ENCODE data around the gene SNW1. TPM values are rescaled to one million over a fixed set of nuclear protein-coding genes. Genes with fewer than 3 reads are reported as not detected.

SNW1 gene
- total RNA-seq, 1 donor from 2014 or later = 78.5 TPM

GRCh38 chr14:77708749-77709148 lies 52.2 kb downstream of the SNW1 start:
- no peak for DNase-seq (ENCODE audit: low spot score, unreplicated experiment)
- Mint-ChIP-seq H3K4me1 (ENCODE audit: low read depth) (peaks cover 25% of the 10 kb centered on the region), H3K9me3 (ENCODE audit: low read depth) (no peaks in the 10 kb centered on the region), H3K4me3 (ENCODE audit: low read depth) (peak overlapping the region; percentile 88), H3K36me3 (ENCODE audit: insufficient read depth) (peaks cover 6% of the 10 kb centered on the region), H3K27ac (peak overlapping the region; percentile 94), H3K27me3 (no peaks in the 10 kb centered on the region)
- no peak for TF ChIP-seq CTCF (IDR thresholded peaks at IDR 0.05; ENCODE audit: unreplicated experiment)

GRCh38 chr14:77707724-77708408 lies 53.1 kb downstream of the SNW1 start, which contains the start of the genes ALKBH1 and SLIRP:
Gene ALKBH1, minus strand, starts transcription at chr14:77708023. Its CDS starts 19 bp downstream, at chr14:77708004.
Gene SLIRP, plus strand, starts transcription at chr14:77708103. Its CDS starts 9 bp downstream, at chr14:77708112.
- peak; percentile 60 for DNase-seq (ENCODE audit: low spot score, unreplicated experiment)
- peaks cover 5% of the 10 kb centered on the region for H3K36me3 Mint-ChIP-seq (ENCODE audit: insufficient read depth)
- H3K9me3 Mint-ChIP-seq (ENCODE audit: low read depth) = no peaks in the 10 kb centered on the region
- no peak for TF ChIP-seq CTCF (IDR thresholded peaks at IDR 0.05; ENCODE audit: unreplicated experiment)
- peak within 1 kb of the TSS; percentile 88 for H3K4me3 Mint-ChIP-seq (ENCODE audit: low read depth)
- H3K27ac Mint-ChIP-seq = peak within 1 kb of the TSS; percentile 94
- H3K27me3 Mint-ChIP-seq = no peaks in the 10 kb centered on the region
- H3K4me1 Mint-ChIP-seq (ENCODE audit: low read depth) = peaks cover 25% of the 10 kb centered on the region

GRCh38 chr14:77707355-77707723 lies 53.6 kb downstream of the SNW1 start:
- Mint-ChIP-seq H3K36me3 (ENCODE audit: insufficient read depth) (peaks cover 5% of the 10 kb centered on the region), H3K27me3 (no peaks in the 10 kb centered on the region), H3K9me3 (ENCODE audit: low read depth) (no peaks in the 10 kb centered on the region), H3K27ac (peak overlapping the region; percentile 94), H3K4me3 (ENCODE audit: low read depth) (peak overlapping the region; percentile 88), H3K4me1 (ENCODE audit: low read depth) (peaks cover 25% of the 10 kb centered on the region)
- no peak for DNase-seq (ENCODE audit: low spot score, unreplicated experiment)
- TF ChIP-seq CTCF (IDR thresholded peaks at IDR 0.05; ENCODE audit: unreplicated experiment) = peak; percentile 23

- no peak for TF ChIP-seq CTCF (IDR thresholded peaks at IDR 0.05; ENCODE audit: unreplicated experiment)
- Mint-ChIP-seq H3K27me3 (no peaks in the 10 kb centered on the region), H3K9me3 (ENCODE audit: low read depth) (no peaks in the 10 kb centered on the region), H3K36me3 (ENCODE audit: insufficient read depth) (peaks cover 17% of the 10 kb centered on the region), H3K4me3 (ENCODE audit: low read depth) (no peak overlapping the region), H3K4me1 (ENCODE audit: low read depth) (no peaks in the 10 kb centered on the region), H3K27ac (no peak overlapping the region)
- no peak for DNase-seq (ENCODE audit: low spot score, unreplicated experiment)
These were observed 69.7 kb downstream of the SNW1 start for GRCh38 chr14:77691259-77691658.

- H3K27ac Mint-ChIP-seq = no peak overlapping the region
- H3K36me3 Mint-ChIP-seq (ENCODE audit: insufficient read depth) = peaks cover 11% of the 10 kb centered on the region
- no peaks in the 10 kb centered on the region for H3K4me1 Mint-ChIP-seq (ENCODE audit: low read depth)
- no peaks in the 10 kb centered on the region for H3K9me3 Mint-ChIP-seq (ENCODE audit: low read depth)
- H3K4me3 Mint-ChIP-seq (ENCODE audit: low read depth) = no peak overlapping the region
- no peaks in the 10 kb centered on the region for H3K27me3 Mint-ChIP-seq
- TF ChIP-seq CTCF (IDR thresholded peaks at IDR 0.05; ENCODE audit: unreplicated experiment) = no peak
- no peak for DNase-seq (ENCODE audit: low spot score, unreplicated experiment)
These were observed 78.8 kb downstream of the SNW1 start for GRCh38 chr14:77682158-77682553.
